H1 (cell line): ENCODE results near the gene PIGH. TPM values are rescaled to one million over a fixed set of nuclear protein-coding genes. Genes with fewer than 3 reads are reported as not detected.

Source experiments
- CTCF ChIA-PET: fragments of 300-600 bp; sonication (Branson Sonifier 250); formaldehyde crosslinking; loops from one replicate; lab custom pipeline; 2021; ENCODE audit not compliant: partially characterized antibody; lab: Charles Lee
- POLR2A ChIA-PET: fragments of 300-600 bp; sonication (Branson Sonifier 250); formaldehyde crosslinking; loops from one replicate; lab custom pipeline; 2021; ENCODE audit warnings: inconsistent platforms; ENCODE audit not compliant: partially characterized antibody; lab: Charles Lee
- DNase-seq, 2 experiments: peaks; one replicate each; pipeline versions ENCODE4 v3.0.0 to v3.0.0-alpha.2; 2010 to 2022; ENCODE audit warnings: low spot score in 2 of 2, low read depth in 1 of 2, mixed read lengths in 1 of 2
- FAIRE-seq: peaks from 2 replicates; lab custom pipeline; 2011; peaks lifted over from hg19 to GRCh38; lab: Jason Lieb, UNC
- H2AFZ ChIP-seq: 2 replicates; pipeline ENCODE4 v1.8.1; 2012; ENCODE audit warnings: low read length, inconsistent platforms
- H2AK5ac ChIP-seq: 2 replicates; pipeline ENCODE4 v1.6.1; 2013; ENCODE audit warnings: low read depth, low read length
- H2BK120ac ChIP-seq: replicated peaks from 2 replicates; pipeline ENCODE3; 2013; ENCODE audit warnings: low read depth, low read length, inconsistent platforms
- H2BK12ac ChIP-seq: 2 replicates; pipeline ENCODE4 v1.6.1; 2013; ENCODE audit warnings: low read depth, low read length
- H2BK15ac ChIP-seq: 2 replicates; pipeline ENCODE4 v1.6.1; 2013; ENCODE audit warnings: low read length
- H2BK20ac ChIP-seq: 2 replicates; pipeline ENCODE4 v1.6.1; 2013; ENCODE audit warnings: low read length
- H2BK5ac ChIP-seq: 2 replicates; pipeline ENCODE4 v1.6.1; 2013; ENCODE audit warnings: low read depth, low read length
- H3K14ac ChIP-seq: 2 replicates; pipeline ENCODE4 v1.6.1; 2013; ENCODE audit warnings: inconsistent platforms; ENCODE audit not compliant: insufficient read length
- H3K18ac ChIP-seq: 2 replicates; pipeline ENCODE4 v1.6.1; 2013; ENCODE audit warnings: low read length; ENCODE audit errors: extremely low read depth
- H3K23ac ChIP-seq: 2 replicates; pipeline ENCODE4 v1.6.1; 2013; ENCODE audit warnings: inconsistent platforms; ENCODE audit not compliant: insufficient read length
- H3K23me2 ChIP-seq: 2 replicates; pipeline ENCODE4 v1.6.1; 2013; ENCODE audit warnings: low read depth, low read length
- H3K27ac ChIP-seq: 2 replicates; pipeline ENCODE4 v1.6.1; 2011; ENCODE audit warnings: low read depth, low read length, inconsistent platforms
- H3K27me3 ChIP-seq, 4 experiments: replicated peaks in 1 of 4; 1 replicate in 1 of 4; 2 replicates in 3 of 4; pipeline versions ENCODE4 v1.6.1 to v1.8.1; 2011 to 2013; ENCODE audit warnings: low read length in 3 of 4, mild to moderate bottlenecking in 3 of 4, inconsistent platforms in 2 of 4, mixed read lengths in 2 of 4, moderate library complexity in 1 of 4; ENCODE audit not compliant: control insufficient read depth in 3 of 4, insufficient read depth in 3 of 4; ENCODE audit errors: extremely low read depth in 1 of 4
- H3K36me3 ChIP-seq, 4 experiments: 2 replicates each; pipeline versions ENCODE4 v1.6.1 to v1.8.1; 2011 to 2013; ENCODE audit warnings: mild to moderate bottlenecking in 4 of 4, low read length in 3 of 4, moderate library complexity in 2 of 4, control low read depth in 1 of 4, inconsistent platforms in 1 of 4; ENCODE audit not compliant: insufficient read depth in 4 of 4, control insufficient read depth in 2 of 4
- H3K4ac ChIP-seq: replicated peaks from 2 replicates; pipeline ENCODE3; 2013; ENCODE audit warnings: low read length, low read depth, mixed read lengths, inconsistent platforms; ENCODE audit not compliant: insufficient read length
- H3K4me1 ChIP-seq, 4 experiments: replicated peaks in 1 of 4; 1 replicate in 1 of 4; 2 replicates in 3 of 4; pipeline versions ENCODE4 v1.6.1 to v1.8.1; 2011 to 2013; ENCODE audit warnings: low read length in 3 of 4, inconsistent platforms in 2 of 4, mixed read lengths in 1 of 4; ENCODE audit not compliant: insufficient read depth in 4 of 4, control insufficient read depth in 3 of 4
- H3K4me2 ChIP-seq, 2 experiments: 2 replicates each; pipeline versions ENCODE4 v1.6.1 to v1.8.1; 2011 to 2013; ENCODE audit warnings: low read depth in 2 of 2, low read length in 2 of 2, control low read depth in 1 of 2, inconsistent platforms in 1 of 2, mild to moderate bottlenecking in 1 of 2; ENCODE audit not compliant: insufficient read depth in 1 of 2
- H3K4me3 ChIP-seq, 4 experiments: fragments of 200-600, 300-600 bp in 1 of 4; sonication (generic), shearing (Covaris generic), sonication (Bioruptor Twin) in 1 of 4; 2 replicates each; pipeline versions ENCODE4 v1.5.1 to v1.8.1; 2011 to 2016; ENCODE audit warnings: low read length in 4 of 4, low read depth in 3 of 4, control low read depth in 2 of 4, inconsistent platforms in 2 of 4, mild to moderate bottlenecking in 2 of 4, mixed read lengths in 1 of 4, moderate library complexity in 1 of 4; ENCODE audit not compliant: insufficient read depth in 2 of 4; ENCODE audit errors: extremely low read depth in 1 of 4
- H3K56ac ChIP-seq: replicated peaks from 2 replicates; pipeline ENCODE3; 2013; ENCODE audit warnings: low read depth, mild to moderate bottlenecking, mixed read lengths, low read length, inconsistent platforms; ENCODE audit not compliant: insufficient read length
- H3K79me1 ChIP-seq: 2 replicates; pipeline ENCODE4 v1.6.1; 2013; ENCODE audit warnings: low read depth, low read length, control low read depth
- H3K79me2 ChIP-seq, 2 experiments: 2 replicates each; pipeline versions ENCODE4 v1.6.1 to v1.8.1; 2012 to 2013; ENCODE audit warnings: low read length in 2 of 2, mild to moderate bottlenecking in 2 of 2, inconsistent platforms in 1 of 2; ENCODE audit not compliant: insufficient read depth in 2 of 2, control insufficient read depth in 1 of 2
- H3K9ac ChIP-seq, 4 experiments: replicated peaks in 1 of 4; 1 replicate in 1 of 4; 2 replicates in 3 of 4; pipeline versions ENCODE4 v1.6.1 to v1.8.1; 2011 to 2013; ENCODE audit warnings: low read depth in 3 of 4, low read length in 3 of 4, control low read depth in 2 of 4, mild to moderate bottlenecking in 2 of 4, moderate library complexity in 2 of 4, inconsistent platforms in 1 of 4; ENCODE audit errors: extremely low read depth in 1 of 4
- H3K9me3 ChIP-seq, 2 experiments: 2 replicates each; pipeline versions ENCODE4 v1.6.1 to v1.8.1; 2012 to 2013; ENCODE audit warnings: mild to moderate bottlenecking in 2 of 2, moderate library complexity in 2 of 2, control low read depth in 1 of 2, inconsistent platforms in 1 of 2, low read depth in 1 of 2, low read length in 1 of 2, mixed read lengths in 1 of 2; ENCODE audit not compliant: insufficient read depth in 2 of 2
- H4K20me1 ChIP-seq, 2 experiments: replicated peaks in 1 of 2; 2 replicates each; pipeline versions ENCODE3 to v1.8.1; 2011 to 2013; ENCODE audit warnings: inconsistent platforms in 2 of 2, low read length in 2 of 2, mild to moderate bottlenecking in 1 of 2; ENCODE audit not compliant: insufficient read depth in 2 of 2, control insufficient read depth in 1 of 2
- H4K5ac ChIP-seq: 2 replicates; pipeline ENCODE4 v1.6.1; 2013; ENCODE audit warnings: low read length, low read depth, mixed read lengths, inconsistent platforms; ENCODE audit not compliant: insufficient read length
- H4K8ac ChIP-seq: 2 replicates; pipeline ENCODE4 v1.8.0; 2013; ENCODE audit warnings: mild to moderate bottlenecking, moderate library complexity, low read length, inconsistent platforms; ENCODE audit not compliant: insufficient read depth; ENCODE audit errors: extremely low read depth
- H4K91ac ChIP-seq: replicated peaks from 2 replicates; pipeline ENCODE3; 2013; ENCODE audit warnings: low read length, mixed read lengths, inconsistent platforms; ENCODE audit not compliant: insufficient read length
- CBX8 ChIP-seq: fragments of 300-800, 300-1000 bp; sonication (generic); IDR thresholded peaks from 2 replicates; pipeline ENCODE4 v1.7.1; 2016; ENCODE audit warnings: low read depth, low read length, borderline replicate concordance
- EP300 ChIP-seq, 2 experiments: IDR thresholded peaks; 1 replicate in 1 of 2; 2 replicates in 1 of 2; pipeline ENCODE4 v1.6.1; 2011 to 2012; ENCODE audit warnings: low read depth in 2 of 2, low read length in 2 of 2, mild to moderate bottlenecking in 2 of 2, borderline replicate concordance in 1 of 2, inconsistent platforms in 1 of 2, moderate library complexity in 1 of 2
- RXRA ChIP-seq: IDR thresholded peaks from 2 replicates; pipeline ENCODE4 v1.6.1; 2011; ENCODE audit warnings: low read depth, mild to moderate bottlenecking, low read length, moderate library complexity; ENCODE audit not compliant: insufficient read depth
- TAF1 ChIP-seq: IDR thresholded peaks from 2 replicates; pipeline ENCODE4 v1.6.1; 2011; ENCODE audit warnings: mild to moderate bottlenecking, low read depth, low read length
- WGBS, 2 experiments: shearing (Covaris generic) in 1 of 2; methylation state at CpG; one replicate each; pipeline versions ENCODE4 v1.1.6 to v1.1.7; 2013 to 2015; ENCODE audit warnings: low lambda C conversion rate in 2 of 2, mixed read lengths in 2 of 2, inconsistent platforms in 1 of 2, low coverage in 1 of 2, missing lambda C conversion rate in 1 of 2; ENCODE audit not compliant: insufficient replicate concordance in 2 of 2, insufficient coverage in 1 of 2, insufficient read length in 1 of 2; ENCODE audit errors: extremely low coverage in 1 of 2, missing lambda C conversion rate in 1 of 2; 5-methylcytosine and 5-hydroxymethylcytosine counted together
- polyA plus RNA-seq, 7 experiments: library from polyadenylated mRNA; depleted of rRNA in 3 of 7; stranded (reverse) in 5 of 7; unstranded in 2 of 7; fragments of >200 nt in 5 of 7; fragments of 200-250 nt in 2 of 7; gene quantifications; 1 replicate in 5 of 7; 2 replicates in 1 of 7; 4 replicates in 1 of 7; pipeline versions ENCODE4 v1.2.1 to v1.2.3, GENCODE V29; 2011 to 2013; ENCODE audit warnings: missing spikeins in 2 of 7, mixed read lengths in 2 of 7
- total RNA-seq: library from RNA; stranded (reverse); fragmentation: NEBNext Ultra II Directional; extraction: Animal tissue kit (Norgen Biotek cat#: 25700); gene quantifications from 2 replicates; pipeline ENCODE4 v1.2.1, GENCODE V29; 2021
- TF ChIP-seq, protein P1 (sequence below): IDR thresholded peaks from 2 replicates; pipeline ENCODE4 v1.6.1; 2011; ENCODE audit warnings: low read depth, mild to moderate bottlenecking, low read length; ENCODE audit not compliant: insufficient read depth
- TF ChIP-seq, protein P2 (sequence below): IDR thresholded peaks from 2 replicates; pipeline ENCODE4 v1.6.1; 2012; ENCODE audit warnings: inconsistent platforms

PIGH gene
- total and polyA plus RNA-seq, 2 of the 8 experiments (the other 6 are each of a cell fraction or from before 2014, with no cell fraction given) = 7.2 to 8.6 TPM

GRCh38 chr14:67575684-67576083 is 24.4 kb downstream of the PIGH start:
- Histone ChIP-seq H3K23me2 (no peaks in the 10 kb centered on the region), H3K79me2 (no peaks in the 10 kb centered on the region), H3K36me3 (peaks cover 4 to 19% (median 8%) of the 10 kb centered on the region in 4 experiments; a peak in 4 of 8 replicates), H4K5ac (no peak overlapping the region), H3K4me1 (no peaks in the 10 kb centered on the region), H3K4ac (no peak overlapping the region), H2BK5ac (no peak overlapping the region)
- POLR2A ChIA-PET = interaction anchor here (2.0 kb wide), 1 partner anchor 9 kb away, joined by 6 read pairs; no protein-coding TSS in a partner anchor
- FAIRE-seq = no peak
- WGBS, 2 experiments = 89% methylated on average over 9 of the region's 9 CpGs; no CpG with 5 or more reads in 1 of the 2 experiments
- TF ChIP-seq EP300 (IDR thresholded peaks at IDR 0.05; ENCODE audit: borderline replicate concordance in 1 of 2, low read depth in 2 of 2, low read length in 2 of 2) (no peak), RXRA (no peak), CBX8 (no peak), TAF1 (no peak)
- TF ChIP-seq, protein P1, sequence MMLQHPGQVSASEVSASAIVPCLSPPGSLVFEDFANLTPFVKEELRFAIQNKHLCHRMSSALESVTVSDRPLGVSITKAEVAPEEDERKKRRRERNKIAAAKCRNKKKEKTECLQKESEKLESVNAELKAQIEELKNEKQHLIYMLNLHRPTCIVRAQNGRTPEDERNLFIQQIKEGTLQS = no peak
- TF ChIP-seq, protein P2, sequence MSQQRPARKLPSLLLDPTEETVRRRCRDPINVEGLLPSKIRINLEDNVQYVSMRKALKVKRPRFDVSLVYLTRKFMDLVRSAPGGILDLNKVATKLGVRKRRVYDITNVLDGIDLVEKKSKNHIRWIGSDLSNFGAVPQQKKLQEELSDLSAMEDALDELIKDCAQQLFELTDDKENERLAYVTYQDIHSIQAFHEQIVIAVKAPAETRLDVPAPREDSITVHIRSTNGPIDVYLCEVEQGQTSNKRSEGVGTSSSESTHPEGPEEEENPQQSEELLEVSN = no peak
- TF ChIP-seq, all 59 proteins: peak for 0
- Histone ChIP-seq H3K4me3 (no peak overlapping the region), H2BK15ac (no peak overlapping the region), H2AK5ac (no peak overlapping the region), H3K27ac (0 out of 2 replicates have a peak overlapping the region, but pooled peaks have one; percentile 10), H4K91ac (no peak overlapping the region), H3K79me1 (no peaks in the 10 kb centered on the region; the same call in 1 of the 2 replicates), H2BK20ac (no peak overlapping the region), H3K27me3 (no peaks in the 10 kb centered on the region), H4K8ac (no peak overlapping the region), H3K9ac (no peak overlapping the region), H3K4me2 (no peak overlapping the region), H3K23ac (no peak overlapping the region), H3K56ac (no peak overlapping the region), H3K14ac (no peak overlapping the region), H3K9me3 (no peaks in the 10 kb centered on the region), H2BK120ac (no peak overlapping the region), H4K20me1 (peaks cover 3% of the 10 kb centered on the region in 2 experiments), H2AFZ (no peak overlapping the region), H3K18ac (no peak overlapping the region), H2BK12ac (no peak overlapping the region)
- no peak for DNase-seq
- CTCF ChIA-PET = interaction anchor here (0.7 to 28.8 kb wide), 12 partner anchors 8 to 215 kb away, joined by 3 to 924 read pairs (median 4); partner anchors contain the start of gene PLEKHH1
